Measurements from ENCODE around the gene PLEKHG4B.

PLEKHG4B gene

DNA sequence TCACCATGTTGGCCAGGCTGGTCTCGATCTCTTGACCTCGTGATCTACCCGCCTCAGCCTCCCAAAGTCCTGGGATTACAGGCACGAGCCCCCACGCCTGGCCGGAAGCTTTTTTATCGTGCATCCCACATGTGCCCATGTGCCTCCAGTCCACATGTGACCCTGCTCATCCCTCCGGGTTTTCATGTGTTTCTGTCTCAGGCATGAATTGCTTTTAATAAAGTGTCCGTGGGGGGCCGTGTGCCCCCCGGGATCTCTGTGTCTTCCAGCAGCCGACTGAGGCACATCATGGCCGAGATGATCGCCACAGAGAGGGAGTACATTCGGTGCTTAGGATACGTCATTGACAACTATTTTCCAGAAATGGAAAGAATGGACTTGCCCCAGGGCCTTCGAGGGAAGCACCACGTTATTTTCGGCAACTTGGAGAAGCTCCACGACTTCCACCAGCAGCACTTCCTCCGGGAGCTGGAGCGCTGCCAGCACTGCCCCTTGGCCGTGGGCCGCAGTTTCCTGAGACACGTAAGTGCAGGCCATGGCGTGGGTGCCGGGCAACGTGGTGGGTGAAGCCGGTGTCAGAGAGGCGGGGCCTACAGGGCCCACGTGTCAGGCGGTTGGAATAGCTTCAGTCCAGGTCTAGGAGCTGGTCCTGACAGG is 77.2 kb downstream of the PLEKHG4B start:
- H3K4me3 ChIP-seq (ENCODE audit: insufficient read depth, low read depth, low read length, poor library complexity, severe bottlenecking), result no peak overlapping the region
- no peak for DNase-seq
- no peaks in the 10 kb centered on the region for H3K4me1 ChIP-seq (ENCODE audit: control insufficient read depth, insufficient read depth, low read length, poor library complexity, severe bottlenecking)
- no peak overlapping the region for H3K27ac ChIP-seq (ENCODE audit: insufficient read depth, low read length, poor library complexity, severe bottlenecking)
- no peaks in the 10 kb centered on the region for H3K9me3 ChIP-seq (ENCODE audit: control insufficient read depth, low read length)
- H3K36me3 ChIP-seq (ENCODE audit: control insufficient read depth, insufficient read depth, low read length), result no peaks in the 10 kb centered on the region
- no peaks in the 10 kb centered on the region for H3K27me3 ChIP-seq (replicated peaks; ENCODE audit: control insufficient read depth, insufficient read depth, low read length, poor library complexity, severe bottlenecking)

DNA sequence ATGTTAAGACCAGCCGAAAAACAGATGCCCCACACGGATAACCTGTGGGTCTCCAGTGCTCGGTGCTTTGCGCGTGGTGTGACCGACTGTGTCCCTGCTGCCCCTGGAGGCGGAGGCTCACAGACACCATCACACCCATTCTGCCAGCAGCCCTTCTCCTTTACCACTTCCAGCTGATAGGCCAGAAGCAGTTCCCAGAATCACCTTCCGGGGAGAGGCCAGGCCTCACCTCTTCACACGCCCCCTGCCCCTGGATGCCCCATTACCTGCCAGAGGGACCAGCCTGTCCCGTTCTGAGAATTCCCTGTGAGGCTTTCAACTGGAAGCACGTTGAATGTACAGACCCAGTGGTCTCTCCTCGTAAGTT is 77.7 kb downstream of the PLEKHG4B start:
- H3K4me1 ChIP-seq (ENCODE audit: control insufficient read depth, insufficient read depth, low read length, poor library complexity, severe bottlenecking), result no peaks in the 10 kb centered on the region
- no peak for DNase-seq
- H3K27ac ChIP-seq (ENCODE audit: insufficient read depth, low read length, poor library complexity, severe bottlenecking), result no peak overlapping the region
- H3K27me3 ChIP-seq (replicated peaks; ENCODE audit: control insufficient read depth, insufficient read depth, low read length, poor library complexity, severe bottlenecking), result no peaks in the 10 kb centered on the region
- no peak overlapping the region for H3K4me3 ChIP-seq (ENCODE audit: insufficient read depth, low read depth, low read length, poor library complexity, severe bottlenecking)
- H3K9me3 ChIP-seq (ENCODE audit: control insufficient read depth, low read length), result no peaks in the 10 kb centered on the region
- no peaks in the 10 kb centered on the region for H3K36me3 ChIP-seq (ENCODE audit: control insufficient read depth, insufficient read depth, low read length)

GRCh38 chr5:170971-171800 is 79.2 kb downstream of the PLEKHG4B start:
- DNase-seq, result no peak
- H3K27ac ChIP-seq (ENCODE audit: insufficient read depth, low read length, poor library complexity, severe bottlenecking), result no peak overlapping the region
- no peaks in the 10 kb centered on the region for H3K4me1 ChIP-seq (ENCODE audit: control insufficient read depth, insufficient read depth, low read length, poor library complexity, severe bottlenecking)
- H3K27me3 ChIP-seq (replicated peaks; ENCODE audit: control insufficient read depth, insufficient read depth, low read length, poor library complexity, severe bottlenecking), result no peaks in the 10 kb centered on the region
- no peaks in the 10 kb centered on the region for H3K36me3 ChIP-seq (ENCODE audit: control insufficient read depth, insufficient read depth, low read length)
- H3K9me3 ChIP-seq (ENCODE audit: control insufficient read depth, low read length), result no peaks in the 10 kb centered on the region
- no peak overlapping the region for H3K4me3 ChIP-seq (ENCODE audit: insufficient read depth, low read depth, low read length, poor library complexity, severe bottlenecking)

DNA sequence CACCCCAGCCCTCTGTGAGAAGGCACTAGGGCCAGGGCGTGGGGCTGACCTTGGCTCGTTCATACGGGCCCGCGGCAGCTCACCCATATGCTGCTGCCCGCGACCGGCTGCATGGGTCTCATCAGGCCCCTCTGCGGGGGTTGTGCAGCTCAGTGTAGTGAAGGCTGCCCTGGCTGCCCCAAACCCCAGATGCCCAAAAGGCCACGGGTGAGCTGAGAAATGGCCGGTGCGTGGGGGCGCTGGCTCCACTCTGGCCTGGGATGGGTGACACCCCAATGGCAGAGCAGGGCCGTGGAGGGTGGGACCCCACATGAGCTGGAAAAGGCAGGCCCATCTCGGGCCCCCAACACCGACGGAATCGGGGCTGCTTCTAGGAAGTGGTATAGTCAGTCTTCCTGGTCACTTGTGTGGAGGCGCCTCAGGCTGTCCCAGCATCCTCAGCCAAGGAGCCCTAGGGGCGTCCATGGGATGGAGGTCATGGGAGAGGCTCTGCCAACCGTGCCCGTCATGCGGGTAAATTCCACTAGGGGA is 79.9 kb downstream of the PLEKHG4B start:
- H3K27ac ChIP-seq (ENCODE audit: insufficient read depth, low read length, poor library complexity, severe bottlenecking), result no peak overlapping the region
- no peaks in the 10 kb centered on the region for H3K4me1 ChIP-seq (ENCODE audit: control insufficient read depth, insufficient read depth, low read length, poor library complexity, severe bottlenecking)
- no peaks in the 10 kb centered on the region for H3K36me3 ChIP-seq (ENCODE audit: control insufficient read depth, insufficient read depth, low read length)
- no peak overlapping the region for H3K4me3 ChIP-seq (ENCODE audit: insufficient read depth, low read depth, low read length, poor library complexity, severe bottlenecking)
- H3K27me3 ChIP-seq (replicated peaks; ENCODE audit: control insufficient read depth, insufficient read depth, low read length, poor library complexity, severe bottlenecking), result no peaks in the 10 kb centered on the region
- no peak for DNase-seq
- no peaks in the 10 kb centered on the region for H3K9me3 ChIP-seq (ENCODE audit: control insufficient read depth, low read length)

- DNase-seq, result no peak
- Histone ChIP-seq H3K36me3 (ENCODE audit: control insufficient read depth, insufficient read depth, low read length) (no peaks in the 10 kb centered on the region), H3K4me3 (ENCODE audit: insufficient read depth, low read depth, low read length, poor library complexity, severe bottlenecking) (no peak overlapping the region), H3K27me3 (replicated peaks; ENCODE audit: control insufficient read depth, insufficient read depth, low read length, poor library complexity, severe bottlenecking) (no peaks in the 10 kb centered on the region), H3K9me3 (ENCODE audit: control insufficient read depth, low read length) (no peaks in the 10 kb centered on the region), H3K27ac (ENCODE audit: insufficient read depth, low read length, poor library complexity, severe bottlenecking) (no peak overlapping the region), H3K4me1 (ENCODE audit: control insufficient read depth, insufficient read depth, low read length, poor library complexity, severe bottlenecking) (no peaks in the 10 kb centered on the region)
These were observed 80.5 kb downstream of the PLEKHG4B start for GRCh38 chr5:172421-172820.

DNA sequence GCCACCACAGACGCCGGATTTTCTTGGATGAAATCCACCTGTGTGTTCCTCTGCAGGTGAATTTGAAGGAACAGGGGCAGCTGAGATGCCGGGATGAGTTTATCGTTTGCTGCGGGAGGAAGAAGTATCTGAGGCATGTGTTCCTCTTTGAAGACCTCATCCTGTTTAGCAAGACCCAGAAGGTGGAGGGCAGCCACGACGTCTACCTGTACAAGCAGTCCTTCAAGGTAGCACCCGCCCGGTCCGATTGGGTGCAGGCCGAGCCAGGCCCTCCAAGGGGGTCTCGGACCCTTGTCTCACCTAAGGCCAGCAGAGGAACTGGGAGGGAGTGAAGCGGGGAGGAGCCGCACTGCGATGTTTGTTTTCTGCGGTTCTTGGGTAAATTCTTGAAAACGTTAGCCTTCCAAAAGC is 80.9 kb downstream of the PLEKHG4B start:
- DNase-seq, result no peak
- Histone ChIP-seq H3K4me3 (ENCODE audit: insufficient read depth, low read depth, low read length, poor library complexity, severe bottlenecking) (no peak overlapping the region), H3K36me3 (ENCODE audit: control insufficient read depth, insufficient read depth, low read length) (no peaks in the 10 kb centered on the region), H3K9me3 (ENCODE audit: control insufficient read depth, low read length) (no peaks in the 10 kb centered on the region), H3K27ac (ENCODE audit: insufficient read depth, low read length, poor library complexity, severe bottlenecking) (no peak overlapping the region), H3K4me1 (ENCODE audit: control insufficient read depth, insufficient read depth, low read length, poor library complexity, severe bottlenecking) (no peaks in the 10 kb centered on the region), H3K27me3 (replicated peaks; ENCODE audit: control insufficient read depth, insufficient read depth, low read length, poor library complexity, severe bottlenecking) (no peaks in the 10 kb centered on the region)

GRCh38 chr5:173392-174290 is 81.7 kb downstream of the PLEKHG4B start:
- DNase-seq, result no peak
- no peaks in the 10 kb centered on the region for H3K9me3 ChIP-seq (ENCODE audit: control insufficient read depth, low read length)
- no peaks in the 10 kb centered on the region for H3K36me3 ChIP-seq (ENCODE audit: control insufficient read depth, insufficient read depth, low read length)
- H3K4me3 ChIP-seq (ENCODE audit: insufficient read depth, low read depth, low read length, poor library complexity, severe bottlenecking), result no peak overlapping the region
- H3K4me1 ChIP-seq (ENCODE audit: control insufficient read depth, insufficient read depth, low read length, poor library complexity, severe bottlenecking), result no peaks in the 10 kb centered on the region
- H3K27me3 ChIP-seq (replicated peaks; ENCODE audit: control insufficient read depth, insufficient read depth, low read length, poor library complexity, severe bottlenecking), result no peaks in the 10 kb centered on the region
- no peak overlapping the region for H3K27ac ChIP-seq (ENCODE audit: insufficient read depth, low read length, poor library complexity, severe bottlenecking)

DNA sequence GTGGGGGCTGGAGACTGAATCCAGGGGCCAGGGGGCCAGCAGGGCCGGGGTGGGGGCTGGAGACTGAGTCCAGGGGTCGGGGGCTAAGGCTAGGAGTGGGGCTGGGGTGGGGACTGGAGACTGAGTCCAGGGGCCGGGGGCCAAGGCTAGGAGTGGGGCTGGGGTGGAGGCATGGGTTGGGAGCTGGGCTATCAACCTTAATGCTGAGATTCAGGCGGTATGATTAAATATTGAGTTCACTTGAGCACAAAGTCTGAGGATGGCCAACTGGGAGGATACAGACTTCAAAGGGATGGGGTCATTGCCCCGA is 82.3 kb downstream of the PLEKHG4B start:
- no peaks in the 10 kb centered on the region for H3K9me3 ChIP-seq (ENCODE audit: control insufficient read depth, low read length)
- H3K27me3 ChIP-seq (replicated peaks; ENCODE audit: control insufficient read depth, insufficient read depth, low read length, poor library complexity, severe bottlenecking), result no peaks in the 10 kb centered on the region
- H3K4me1 ChIP-seq (ENCODE audit: control insufficient read depth, insufficient read depth, low read length, poor library complexity, severe bottlenecking), result no peaks in the 10 kb centered on the region
- no peak for DNase-seq
- no peak overlapping the region for H3K4me3 ChIP-seq (ENCODE audit: insufficient read depth, low read depth, low read length, poor library complexity, severe bottlenecking)
- H3K36me3 ChIP-seq (ENCODE audit: control insufficient read depth, insufficient read depth, low read length), result no peaks in the 10 kb centered on the region
- no peak overlapping the region for H3K27ac ChIP-seq (ENCODE audit: insufficient read depth, low read length, poor library complexity, severe bottlenecking)

GRCh38 chr5:174876-175465 is 83.0 kb downstream of the PLEKHG4B start:
- H3K36me3 ChIP-seq (ENCODE audit: control insufficient read depth, insufficient read depth, low read length), result no peaks in the 10 kb centered on the region
- no peak overlapping the region for H3K27ac ChIP-seq (ENCODE audit: insufficient read depth, low read length, poor library complexity, severe bottlenecking)
- no peaks in the 10 kb centered on the region for H3K4me1 ChIP-seq (ENCODE audit: control insufficient read depth, insufficient read depth, low read length, poor library complexity, severe bottlenecking)
- DNase-seq, result no peak
- H3K27me3 ChIP-seq (replicated peaks; ENCODE audit: control insufficient read depth, insufficient read depth, low read length, poor library complexity, severe bottlenecking), result no peaks in the 10 kb centered on the region
- H3K9me3 ChIP-seq (ENCODE audit: control insufficient read depth, low read length), result no peaks in the 10 kb centered on the region
- H3K4me3 ChIP-seq (ENCODE audit: insufficient read depth, low read depth, low read length, poor library complexity, severe bottlenecking), result no peak overlapping the region

Measured in effector memory CD4-positive, alpha-beta T cell (primary cell).